ENCODE data around the gene HOXC10. TPM values are rescaled to one million over a fixed set of nuclear protein-coding genes. Genes with fewer than 3 reads are reported as not detected.
A peak's percentile ranks its signal among the peaks of the same experiment; 100 is the strongest.

The HOXC10 gene
- total RNA-seq = not detected
- polyA plus RNA-seq = not detected

DNA sequence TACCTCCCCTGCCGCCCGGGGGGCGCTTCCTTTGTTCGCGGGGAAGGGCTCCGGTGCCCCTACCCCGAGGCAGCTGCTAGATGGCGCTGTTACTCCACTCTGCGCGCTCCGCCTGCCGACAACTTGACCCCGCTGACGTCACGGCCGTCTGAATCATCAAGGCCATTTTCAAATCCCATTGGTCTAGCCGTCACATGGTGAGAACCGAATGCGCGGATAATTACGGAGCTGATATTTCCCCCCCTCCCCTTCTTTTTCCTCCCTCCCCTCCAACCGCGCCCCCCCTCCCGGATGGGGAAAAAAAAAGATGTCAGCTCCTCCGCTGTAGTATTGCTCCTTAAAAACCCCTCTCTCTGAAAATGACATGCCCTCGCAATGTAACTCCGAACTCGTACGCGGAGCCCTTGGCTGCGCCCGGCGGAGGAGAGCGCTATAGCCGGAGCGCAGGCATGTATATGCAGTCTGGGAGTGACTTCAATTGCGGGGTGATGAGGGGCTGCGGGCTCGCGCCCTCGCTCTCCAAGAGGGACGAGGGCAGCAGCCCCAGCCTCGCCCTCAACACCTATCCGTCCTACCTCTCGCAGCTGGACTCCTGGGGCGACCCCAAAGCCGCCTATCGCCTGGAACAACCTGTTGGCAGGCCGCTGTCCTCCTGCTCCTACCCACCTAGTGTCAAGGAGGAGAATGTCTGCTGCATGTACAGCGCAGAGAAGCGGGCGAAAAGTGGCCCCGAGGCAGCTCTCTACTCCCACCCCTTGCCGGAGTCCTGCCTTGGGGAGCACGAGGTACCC, at the start of gene HOXC10:
HOXC10 (plus strand) TSS at position 246 of the 791 bp plus-strand sequence; CDS start at position 360, 114 bp downstream.
- POLR2A ChIA-PET (ENCODE audit: partially characterized antibody) = no interaction called here
- peaks cover 0 to 36% (median 6%) of the 10 kb centered on the region in 8 donors for H3K9me3 Mint-ChIP-seq

DNA sequence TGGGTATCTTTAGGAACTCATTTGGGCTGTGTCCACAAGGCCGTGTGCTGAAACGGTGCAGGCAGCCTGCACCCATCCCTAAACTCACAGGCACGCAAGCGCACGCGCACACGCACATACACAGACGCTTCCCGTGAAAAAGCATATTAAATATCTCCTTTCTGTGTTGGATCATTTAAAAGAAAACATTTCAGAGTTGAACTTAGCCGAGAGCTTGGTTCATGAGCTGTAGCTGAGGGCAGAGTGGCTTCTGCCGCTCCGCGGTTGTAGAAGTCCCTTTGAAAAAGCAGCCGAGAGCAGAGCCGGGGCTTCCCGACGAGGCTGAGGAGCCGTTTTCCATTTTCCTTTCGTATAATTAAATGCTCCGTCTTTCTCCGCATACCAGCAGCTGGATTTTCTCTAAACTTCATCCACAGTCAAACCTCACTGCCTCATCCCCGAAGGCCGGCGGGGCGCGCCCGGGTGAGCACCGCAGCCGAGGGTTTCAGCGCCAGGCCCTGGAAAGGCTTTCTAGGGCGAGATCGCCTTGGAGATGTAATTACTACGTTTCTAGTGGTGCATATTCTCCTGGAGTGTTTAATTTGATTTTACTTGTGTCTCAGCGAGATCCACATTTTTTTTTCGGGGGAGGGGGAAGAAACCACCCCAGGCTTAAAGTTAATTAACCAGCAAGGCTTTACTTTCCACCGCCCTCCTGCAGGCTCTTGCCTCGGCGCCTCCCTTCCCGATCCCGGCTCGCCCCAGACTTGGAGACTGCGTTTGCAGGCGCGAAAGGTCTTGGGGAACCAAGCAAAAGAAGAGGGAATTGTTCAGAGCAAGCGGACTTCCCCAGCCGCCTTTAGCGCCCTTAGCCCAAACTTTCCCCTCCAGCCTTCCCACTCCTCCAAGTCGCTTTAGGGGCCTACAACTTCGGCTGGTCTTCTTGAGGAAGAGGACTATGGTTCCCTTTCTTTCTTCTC, 49.3 kb upstream of the HOXC10 start:
- Mint-ChIP-seq H3K27me3 (peaks cover 67 to 76% of the 10 kb centered on the region in 2 donors), H3K4me3 (peak overlapping the region in 6 of 8 donors; percentile 18 to 80 (median 54)), H3K36me3 (no peaks in the 10 kb centered on the region), H3K4me1 (peaks cover 6 to 26% (median 16%) of the 10 kb centered on the region in 4 donors), H3K27ac (peak overlapping the region in 1 of 7 donors; percentile 13), H3K9me3 (peaks cover 0 to 9% (median 0%) of the 10 kb centered on the region in 8 donors)
- intact Hi-C loops (cut with micrococcal nuclease) = no loop called here
- H3K27ac ChIP-seq (ENCODE audit: low read depth, low read length) = no peak overlapping the region
- H3K9me3 ChIP-seq (ENCODE audit: control insufficient read depth in 1 of 2, low read length in 2 of 2) = no peaks in the 10 kb centered on the region
- ChIA-PET CTCF (ENCODE audit: partially characterized antibody) (interaction anchor here (0.6 kb wide), 1 partner anchor 19 kb away, joined by 3 read pairs; the partner anchor contains the start of gene HOXC12), POLR2A (ENCODE audit: partially characterized antibody) (no interaction called here)
- peaks cover 12% of the 10 kb centered on the region for H3K4me1 ChIP-seq (ENCODE audit: insufficient read depth, low read length)
- H3K36me3 ChIP-seq (ENCODE audit: insufficient read depth, low read length) = no peaks in the 10 kb centered on the region
- H3K4me3 ChIP-seq (ENCODE audit: low read length in 2 of 2) = no peak overlapping the region
- DNase-seq = no peak
- H3K27me3 ChIP-seq (ENCODE audit: insufficient read depth, low read length) = peaks cover 72% of the 10 kb centered on the region

More for the DNA sequence above, at the start of gene HOXC10:
- H3K27me3 Mint-ChIP-seq = peaks cover 76 to 82% of the 10 kb centered on the region in 2 donors
- H3K27ac ChIP-seq (ENCODE audit: low read depth, low read length) = no peak within 1 kb of the TSS
- H3K36me3 ChIP-seq (ENCODE audit: insufficient read depth, low read length) = no peaks in the 10 kb centered on the region
- H3K4me1 ChIP-seq (ENCODE audit: insufficient read depth, low read length) = peaks cover 36% of the 10 kb centered on the region
- H3K36me3 Mint-ChIP-seq = peaks cover 0 to 1% of the 10 kb centered on the region in 2 donors
- CTCF ChIA-PET (ENCODE audit: partially characterized antibody) = interaction anchor here (0.6 to 2.4 kb wide), 5 partner anchors 207 to 369 kb away, joined by 3 to 8 read pairs (median 3); no protein-coding TSS in a partner anchor
- no peaks in the 10 kb centered on the region for H3K9me3 ChIP-seq (ENCODE audit: control insufficient read depth in 1 of 2, low read length in 2 of 2)
- H3K4me1 Mint-ChIP-seq = peaks cover 15 to 57% (median 29%) of the 10 kb centered on the region in 4 donors
- peak within 1 kb of the TSS in 5 of 7 donors; percentile 42 to 93 (median 75) for H3K27ac Mint-ChIP-seq
- DNase-seq = peak in 4 of 5 donors; percentile 42 to 73 (median 45)
- intact Hi-C loops (cut with micrococcal nuclease) = loop anchor here (5.0 kb wide), 1 partner anchor 33 kb away; the partner anchor contains the start of gene HOXC12
- peaks cover 94% of the 10 kb centered on the region for H3K27me3 ChIP-seq (ENCODE audit: insufficient read depth, low read length)
- no peak within 1 kb of the TSS for H3K4me3 ChIP-seq (ENCODE audit: low read length in 2 of 2)
- peak within 1 kb of the TSS; percentile 48 to 88 (median 70) for H3K4me3 Mint-ChIP-seq

DNA sequence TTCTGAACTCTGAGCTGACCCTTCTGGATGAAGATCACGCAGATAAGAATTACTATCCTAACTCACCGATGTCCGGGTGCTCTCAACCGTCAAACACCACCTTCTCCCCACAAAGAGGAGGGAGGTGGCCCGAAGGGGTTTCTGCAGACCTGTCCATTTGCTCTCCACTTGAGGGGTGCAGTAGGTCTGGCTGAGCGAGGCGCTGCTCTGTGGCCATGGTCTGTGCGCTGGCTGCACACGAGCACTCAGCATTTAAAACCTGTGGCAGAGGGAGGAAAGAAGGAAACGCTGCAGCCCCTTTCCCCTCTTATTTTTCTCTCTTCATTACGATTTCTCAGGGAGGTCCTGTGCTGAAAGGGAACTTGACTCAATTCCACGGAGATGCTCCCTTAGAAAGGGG, 47.8 kb upstream of the HOXC10 start:
- H3K27ac Mint-ChIP-seq = peak overlapping the region in 1 of 7 donors; percentile 48

DNA sequence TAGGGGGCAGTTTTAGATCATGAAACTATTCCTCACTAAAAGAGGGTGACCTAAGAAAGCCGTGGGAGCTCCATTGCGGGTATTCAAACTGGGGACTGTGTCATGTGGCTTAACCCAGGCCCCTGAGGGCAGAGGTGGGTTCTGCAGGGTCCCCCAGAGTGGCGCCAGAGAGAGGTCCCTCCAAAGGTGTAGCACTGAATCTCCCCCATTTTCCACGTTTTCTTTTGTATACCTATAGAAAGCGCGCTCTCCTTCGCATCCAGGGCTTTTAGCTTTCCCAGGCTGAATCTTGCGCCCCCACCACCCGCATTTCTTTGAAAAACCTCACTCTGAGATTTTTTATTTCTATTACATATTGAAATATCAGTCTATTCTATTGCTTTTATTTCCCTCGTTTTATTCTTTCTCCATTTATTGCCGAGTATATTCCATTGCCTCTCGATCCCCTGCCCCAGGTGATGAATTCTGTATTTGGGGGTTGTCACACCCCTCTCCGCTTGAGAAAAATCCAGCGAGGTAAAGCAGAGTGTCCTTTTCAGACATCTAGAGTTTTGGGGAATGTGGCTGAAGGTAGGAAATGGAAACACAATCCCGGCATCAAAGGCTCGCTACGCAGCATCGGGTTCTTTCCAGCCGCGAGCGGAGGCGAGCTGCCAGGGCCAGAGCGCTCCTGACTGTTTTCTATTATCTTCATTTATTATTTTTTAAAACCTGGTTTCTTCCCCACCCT, 47.2 kb upstream of the HOXC10 start:
- ChIA-PET POLR2A (ENCODE audit: partially characterized antibody) (no interaction called here), CTCF (ENCODE audit: partially characterized antibody) (no interaction called here)
- peak overlapping the region in 3 of 8 donors; percentile 14 to 36 (median 22) for H3K4me3 Mint-ChIP-seq
- H3K36me3 Mint-ChIP-seq = no peaks in the 10 kb centered on the region
- intact Hi-C loops (cut with micrococcal nuclease) = no loop called here
- peaks cover 12% of the 10 kb centered on the region for H3K4me1 ChIP-seq (ENCODE audit: insufficient read depth, low read length)
- peaks cover 60% of the 10 kb centered on the region for H3K27me3 ChIP-seq (ENCODE audit: insufficient read depth, low read length)
- H3K4me1 Mint-ChIP-seq = peaks cover 6 to 26% (median 16%) of the 10 kb centered on the region in 4 donors
- H3K9me3 ChIP-seq (ENCODE audit: control insufficient read depth in 1 of 2, low read length in 2 of 2) = no peaks in the 10 kb centered on the region
- peaks cover 70 to 79% of the 10 kb centered on the region in 2 donors for H3K27me3 Mint-ChIP-seq
- H3K9me3 Mint-ChIP-seq = peaks cover 0 to 9% (median 2%) of the 10 kb centered on the region in 8 donors
- H3K36me3 ChIP-seq (ENCODE audit: insufficient read depth, low read length) = no peaks in the 10 kb centered on the region
- peak overlapping the region in 1 of 7 donors; percentile 63 for H3K27ac Mint-ChIP-seq
- H3K4me3 ChIP-seq (ENCODE audit: low read length in 2 of 2) = no peak overlapping the region
- H3K27ac ChIP-seq (ENCODE audit: low read depth, low read length) = no peak overlapping the region
- DNase-seq = no peak

More for the DNA sequence above, 47.8 kb upstream of the HOXC10 start:
- H3K36me3 ChIP-seq (ENCODE audit: insufficient read depth, low read length) = no peaks in the 10 kb centered on the region
- H3K36me3 Mint-ChIP-seq = no peaks in the 10 kb centered on the region
- peaks cover 70 to 81% of the 10 kb centered on the region in 2 donors for H3K27me3 Mint-ChIP-seq
- DNase-seq = no peak
- peaks cover 12% of the 10 kb centered on the region for H3K4me1 ChIP-seq (ENCODE audit: insufficient read depth, low read length)
- H3K27me3 ChIP-seq (ENCODE audit: insufficient read depth, low read length) = peaks cover 64% of the 10 kb centered on the region
- ChIA-PET POLR2A (ENCODE audit: partially characterized antibody) (no interaction called here), CTCF (ENCODE audit: partially characterized antibody) (no interaction called here)
- H3K9me3 ChIP-seq (ENCODE audit: control insufficient read depth in 1 of 2, low read length in 2 of 2) = no peaks in the 10 kb centered on the region
- no peak overlapping the region for H3K4me3 ChIP-seq (ENCODE audit: low read length in 2 of 2)
- H3K9me3 Mint-ChIP-seq = peaks cover 0 to 9% (median 2%) of the 10 kb centered on the region in 8 donors
- peaks cover 6 to 26% (median 16%) of the 10 kb centered on the region in 4 donors for H3K4me1 Mint-ChIP-seq
- intact Hi-C loops (cut with micrococcal nuclease) = no loop called here
- no peak overlapping the region for H3K27ac ChIP-seq (ENCODE audit: low read depth, low read length)
- peak overlapping the region in 3 of 8 donors; percentile 15 to 40 (median 39) for H3K4me3 Mint-ChIP-seq

DNA sequence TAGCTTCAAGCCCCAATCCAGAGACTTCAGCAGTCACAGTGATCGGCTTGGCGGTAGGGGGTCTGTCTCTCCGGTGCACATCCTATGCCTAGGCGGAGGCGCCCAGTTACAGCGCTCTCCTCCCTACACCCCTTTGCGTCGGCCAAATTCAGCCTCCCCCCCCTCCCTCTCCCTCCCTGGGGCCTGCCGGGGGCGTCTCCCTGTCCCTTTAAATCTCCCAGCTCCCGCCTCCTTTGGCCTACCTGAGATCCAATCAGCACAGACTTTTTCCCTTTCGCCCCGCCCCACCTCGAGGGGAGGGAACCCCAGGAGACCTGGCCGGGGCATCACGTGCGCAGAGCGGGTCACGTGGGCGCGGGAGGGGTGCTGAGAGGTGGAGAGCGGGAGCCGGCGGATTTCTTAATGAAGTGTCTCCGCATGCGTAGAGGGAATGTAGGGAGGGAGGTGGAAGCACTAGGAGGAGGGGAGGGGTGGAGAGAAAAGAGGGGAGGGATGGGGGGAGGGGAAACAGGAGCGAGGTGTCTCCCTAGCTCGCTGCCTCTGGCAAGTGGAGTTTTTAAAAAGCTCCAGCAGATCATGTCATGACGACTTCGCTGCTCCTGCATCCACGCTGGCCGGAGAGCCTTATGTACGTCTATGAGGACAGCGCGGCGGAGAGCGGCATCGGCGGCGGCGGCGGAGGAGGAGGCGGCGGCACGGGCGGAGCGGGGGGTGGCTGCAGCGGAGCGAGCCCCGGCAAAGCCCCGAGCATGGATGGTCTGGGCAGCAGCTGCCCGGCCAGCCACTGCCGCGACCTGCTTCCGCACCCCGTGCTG, 46.4 kb upstream of the HOXC10 start, which contains the start of gene HOXC13:
HOXC13 (plus strand) TSS at position 506 of the 815 bp plus-strand sequence; CDS start at position 582, 76 bp downstream.
- peak within 1 kb of the TSS in 4 of 8 donors; percentile 15 to 59 (median 30) for H3K4me3 Mint-ChIP-seq
- H3K27ac ChIP-seq (ENCODE audit: low read depth, low read length) = no peak within 1 kb of the TSS
- ChIA-PET POLR2A (ENCODE audit: partially characterized antibody) (no interaction called here), CTCF (ENCODE audit: partially characterized antibody) (no interaction called here)
- H3K36me3 ChIP-seq (ENCODE audit: insufficient read depth, low read length) = no peaks in the 10 kb centered on the region
- intact Hi-C loops (cut with micrococcal nuclease) = no loop called here
- no peak for DNase-seq
- H3K4me1 Mint-ChIP-seq = peaks cover 6 to 26% (median 16%) of the 10 kb centered on the region in 4 donors
- H3K27me3 Mint-ChIP-seq = peaks cover 68 to 75% of the 10 kb centered on the region in 2 donors
- peaks cover 0 to 9% (median 2%) of the 10 kb centered on the region in 8 donors for H3K9me3 Mint-ChIP-seq
- H3K4me1 ChIP-seq (ENCODE audit: insufficient read depth, low read length) = peaks cover 12% of the 10 kb centered on the region
- H3K4me3 ChIP-seq (ENCODE audit: low read length in 2 of 2) = no peak within 1 kb of the TSS
- H3K9me3 ChIP-seq (ENCODE audit: control insufficient read depth in 1 of 2, low read length in 2 of 2) = no peaks in the 10 kb centered on the region
- peaks cover 61% of the 10 kb centered on the region for H3K27me3 ChIP-seq (ENCODE audit: insufficient read depth, low read length)
- peak within 1 kb of the TSS in 2 of 7 donors; percentile 35 to 63 for H3K27ac Mint-ChIP-seq
- H3K36me3 Mint-ChIP-seq = no peaks in the 10 kb centered on the region

All from CD4-positive, alpha-beta memory T cell (primary cell).